ENCODE results near the gene ARL4C.

DNA sequence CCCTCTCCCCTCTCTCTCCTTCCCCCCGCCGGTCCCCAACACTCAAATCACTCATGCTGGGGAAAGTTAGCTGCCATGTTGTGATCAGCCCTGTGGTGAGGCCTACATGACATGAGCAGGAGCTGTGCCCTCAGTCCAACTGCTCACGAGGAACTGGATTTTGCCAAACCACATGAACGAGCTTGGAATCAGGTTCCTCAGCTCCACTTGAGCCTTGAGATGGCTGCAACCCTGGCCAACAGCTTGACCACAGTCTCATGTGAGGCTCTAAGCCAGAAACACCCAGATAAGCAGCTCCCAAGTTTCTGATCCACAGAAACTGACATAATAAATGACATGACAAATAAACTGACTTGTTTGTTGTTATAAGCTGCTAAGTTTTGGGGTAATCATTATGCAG is 38.4 kb downstream of the ARL4C start:
- TF ChIP-seq, protein P1, sequence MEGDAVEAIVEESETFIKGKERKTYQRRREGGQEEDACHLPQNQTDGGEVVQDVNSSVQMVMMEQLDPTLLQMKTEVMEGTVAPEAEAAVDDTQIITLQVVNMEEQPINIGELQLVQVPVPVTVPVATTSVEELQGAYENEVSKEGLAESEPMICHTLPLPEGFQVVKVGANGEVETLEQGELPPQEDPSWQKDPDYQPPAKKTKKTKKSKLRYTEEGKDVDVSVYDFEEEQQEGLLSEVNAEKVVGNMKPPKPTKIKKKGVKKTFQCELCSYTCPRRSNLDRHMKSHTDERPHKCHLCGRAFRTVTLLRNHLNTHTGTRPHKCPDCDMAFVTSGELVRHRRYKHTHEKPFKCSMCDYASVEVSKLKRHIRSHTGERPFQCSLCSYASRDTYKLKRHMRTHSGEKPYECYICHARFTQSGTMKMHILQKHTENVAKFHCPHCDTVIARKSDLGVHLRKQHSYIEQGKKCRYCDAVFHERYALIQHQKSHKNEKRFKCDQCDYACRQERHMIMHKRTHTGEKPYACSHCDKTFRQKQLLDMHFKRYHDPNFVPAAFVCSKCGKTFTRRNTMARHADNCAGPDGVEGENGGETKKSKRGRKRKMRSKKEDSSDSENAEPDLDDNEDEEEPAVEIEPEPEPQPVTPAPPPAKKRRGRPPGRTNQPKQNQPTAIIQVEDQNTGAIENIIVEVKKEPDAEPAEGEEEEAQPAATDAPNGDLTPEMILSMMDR (IDR thresholded peaks at IDR 0.05; ENCODE audit: poor library complexity), result no peak
- no peak for TF ChIP-seq EZH2 (IDR thresholded peaks at IDR 0.05; ENCODE audit: borderline replicate concordance)
- TF ChIP-seq EZH2phosphoT487 (IDR thresholded peaks at IDR 0.05; ENCODE audit: low read depth, severe bottlenecking, unreplicated experiment), result no peak

Measured in hepatocyte (in vitro differentiated cells).